GM21576 (cell line): Measurements from ENCODE around the gene TRERF1.

Experiments
- ATAC-seq: cut with Tn5 transposase; IDR thresholded peaks from one replicate; pipeline ENCODE4 v1.9.1; 2021; ENCODE audit warnings: mild to moderate bottlenecking, moderate library complexity; ENCODE audit not compliant: unreplicated experiment

TRERF1 gene

GRCh38 chr6:42369568-42369967 is 82.2 kb downstream of the TRERF1 start:
- no peak for ATAC-seq

GRCh38 chr6:42368181-42368580 is 83.5 kb downstream of the TRERF1 start:
- peak; percentile 33 for ATAC-seq

GRCh38 chr6:42367353-42368011 is 84.2 kb downstream of the TRERF1 start:
- ATAC-seq = peak; percentile 65

GRCh38 chr6:42366999-42367352 is 84.8 kb downstream of the TRERF1 start:
- no peak for ATAC-seq

GRCh38 chr6:42366011-42366705 is 85.6 kb downstream of the TRERF1 start:
- no peak for ATAC-seq

- ATAC-seq = no peak
Observed at GRCh38 chr6:42365021-42365420, 86.7 kb downstream of the TRERF1 start.

- ATAC-seq = no peak
Observed at GRCh38 chr6:42363926-42364849, 87.5 kb downstream of the TRERF1 start.

- no peak for ATAC-seq
Observed at GRCh38 chr6:42361036-42361435, 90.7 kb downstream of the TRERF1 start.

GRCh38 chr6:42359021-42359420 is 92.7 kb downstream of the TRERF1 start:
- no peak for ATAC-seq

- ATAC-seq = no peak
Observed at GRCh38 chr6:42355416-42355815, 96.3 kb downstream of the TRERF1 start.

GRCh38 chr6:42354702-42355101 is 97.0 kb downstream of the TRERF1 start:
- no peak for ATAC-seq

- no peak for ATAC-seq
Observed at GRCh38 chr6:42352856-42353564, 98.7 kb downstream of the TRERF1 start.

- no peak for ATAC-seq
Observed at GRCh38 chr6:42350911-42351310, 100.8 kb downstream of the TRERF1 start.

GRCh38 chr6:42349753-42350511 is 101.8 kb downstream of the TRERF1 start:
- ATAC-seq = no peak

GRCh38 chr6:42347456-42347855 is 104.3 kb downstream of the TRERF1 start:
- ATAC-seq = no peak

GRCh38 chr6:42345696-42346416 is 105.9 kb downstream of the TRERF1 start:
- ATAC-seq = no peak

- no peak for ATAC-seq
Observed at GRCh38 chr6:42344756-42345155, 107.0 kb downstream of the TRERF1 start.

GRCh38 chr6:42341771-42342553 is 109.8 kb downstream of the TRERF1 start:
- ATAC-seq = no peak

GRCh38 chr6:42341221-42341620 is 110.5 kb downstream of the TRERF1 start:
- ATAC-seq = no peak
